NCI-H1105 treated with DMSO at 0.1 percent for 48 hours (cell line): Measurements from ENCODE around the gene HES3.

Experiments
- DNase-seq: peaks from one replicate; lab custom pipeline; 2025; lab: John Stamatoyannopoulos, UW

The HES3 gene

DNA sequence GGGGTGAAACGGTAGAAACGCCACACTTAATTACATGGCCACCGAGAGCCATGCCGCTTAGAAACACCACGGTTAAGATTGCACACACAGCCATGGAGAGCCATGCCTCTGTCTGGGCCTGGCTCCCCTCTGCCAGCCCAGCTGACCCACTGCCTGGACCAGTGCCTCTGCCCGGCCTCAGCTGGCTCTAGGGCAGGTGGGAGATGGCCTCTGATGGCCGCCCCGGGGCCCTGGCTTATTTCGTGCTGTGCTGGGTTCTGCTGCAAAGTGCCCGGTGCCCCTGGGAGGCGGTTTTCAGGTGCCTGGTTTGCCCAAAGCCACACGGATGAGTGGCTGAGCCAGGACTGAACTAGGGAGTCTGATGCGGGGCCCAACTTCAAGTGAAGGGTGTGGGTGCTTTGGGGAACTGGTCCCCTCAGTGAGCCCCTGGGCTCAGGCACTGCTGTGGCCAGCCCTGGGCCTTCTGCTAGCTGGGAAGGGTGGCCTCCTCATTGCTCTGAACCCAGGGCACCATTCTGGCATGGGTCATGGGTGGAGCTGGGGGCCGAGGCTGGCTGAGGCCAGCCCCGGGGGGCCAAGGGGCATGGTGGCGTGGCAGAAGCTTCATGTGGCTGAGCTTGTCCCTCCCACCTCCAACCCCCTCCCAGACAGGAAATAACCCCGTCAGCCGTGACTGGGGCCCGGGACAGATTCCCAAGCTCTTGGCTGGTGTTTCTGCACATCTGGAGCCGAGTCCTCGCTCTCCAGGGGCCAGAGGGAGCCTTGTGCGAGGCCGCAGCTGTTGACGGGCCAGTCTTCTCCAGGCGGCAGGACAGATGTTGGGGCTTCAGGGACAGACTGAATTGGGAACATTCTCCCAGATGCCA lies 18.8 kb downstream of the HES3 start:
- DNase-seq = no peak

DNA sequence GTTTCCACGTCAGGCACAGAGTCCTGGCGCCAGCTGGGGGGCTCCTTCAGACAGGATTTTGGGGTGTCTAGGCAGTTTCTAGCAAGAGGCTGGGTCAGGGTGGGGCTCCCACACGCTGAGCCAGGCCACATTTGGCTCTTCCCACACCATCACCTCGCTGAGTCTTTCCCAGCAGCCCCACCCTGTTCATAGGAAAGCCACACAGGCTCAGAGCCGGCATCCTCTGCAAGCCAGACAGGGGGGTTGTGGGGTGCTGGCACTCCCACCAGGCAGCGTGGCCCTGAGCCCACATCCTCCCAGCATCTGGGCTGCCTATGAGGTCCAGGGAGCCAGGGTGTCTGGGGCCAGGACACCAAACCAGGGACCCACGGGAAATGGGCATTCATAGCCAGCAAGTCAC lies 19.7 kb downstream of the HES3 start:
- DNase-seq = no peak

DNA sequence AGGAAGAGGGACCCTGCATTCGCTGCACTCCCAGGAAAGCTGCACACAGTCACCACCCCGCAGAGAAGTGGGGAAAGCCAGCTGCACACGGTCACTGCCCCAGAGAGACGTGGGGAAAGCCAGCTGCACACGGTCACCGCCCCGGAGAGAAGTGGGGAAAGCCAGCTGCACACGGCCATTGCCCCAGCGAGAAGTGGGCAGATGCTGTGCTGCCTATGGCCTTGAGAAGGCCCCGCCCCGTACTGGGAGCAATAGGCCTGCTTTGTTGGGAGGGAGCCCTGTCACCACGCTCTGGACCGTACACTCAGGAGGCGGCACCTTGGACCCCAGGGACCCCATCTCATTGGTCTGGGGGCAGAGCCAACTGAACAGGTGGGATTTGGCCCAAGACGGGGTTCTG lies 21.2 kb downstream of the HES3 start:
- DNase-seq = no peak

DNA sequence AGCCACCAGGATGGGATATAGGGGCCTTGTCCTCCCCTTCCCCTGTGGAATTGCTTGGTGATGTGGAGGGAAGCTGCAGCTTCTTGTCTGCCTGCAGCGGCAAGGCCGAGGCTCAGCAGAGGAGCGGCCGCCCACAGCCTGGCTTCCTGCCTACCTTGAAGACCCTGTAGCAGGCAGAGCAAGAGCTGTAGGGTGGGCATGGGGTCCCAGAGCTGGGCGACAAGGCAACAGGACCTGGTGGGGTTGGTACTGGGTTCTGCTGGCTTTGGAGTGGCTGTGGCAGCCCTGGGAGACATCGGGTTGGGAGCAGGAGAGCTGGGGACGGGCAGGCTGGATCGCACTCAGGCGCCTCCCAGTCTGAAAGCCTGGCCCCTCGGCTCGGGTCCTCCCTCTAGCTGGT lies 22.7 kb downstream of the HES3 start:
- no peak for DNase-seq

DNA sequence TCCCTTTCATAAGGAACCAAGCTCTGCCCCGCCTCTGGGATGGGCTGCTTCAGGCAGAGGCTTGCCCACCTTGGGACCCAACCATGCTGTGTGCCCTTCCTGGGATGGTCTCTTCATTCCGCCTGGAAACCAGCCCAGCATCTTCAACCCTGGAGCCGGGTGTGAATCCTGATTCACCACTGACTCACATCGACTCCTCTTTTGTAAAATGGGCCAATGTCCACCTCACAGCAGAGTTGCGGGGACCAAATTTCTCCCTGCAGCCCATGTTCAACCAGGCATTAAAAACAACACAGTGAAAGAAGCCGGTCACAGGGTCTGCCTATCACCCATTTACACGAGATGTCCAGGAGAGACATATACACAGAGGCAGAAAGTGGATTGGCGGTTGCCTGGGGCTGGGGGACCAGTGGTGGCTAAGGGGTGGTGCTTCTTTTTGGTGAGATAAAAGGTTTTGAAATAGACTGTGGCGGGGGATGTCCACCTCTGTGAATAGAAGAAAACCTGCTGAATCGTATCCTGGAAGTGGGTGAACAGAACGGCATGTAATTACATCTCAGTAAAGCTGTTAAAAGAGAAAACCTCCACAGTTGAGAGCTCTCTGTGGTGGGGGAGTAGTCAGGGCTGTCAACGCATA lies 23.8 kb downstream of the HES3 start:
- no peak for DNase-seq

DNA sequence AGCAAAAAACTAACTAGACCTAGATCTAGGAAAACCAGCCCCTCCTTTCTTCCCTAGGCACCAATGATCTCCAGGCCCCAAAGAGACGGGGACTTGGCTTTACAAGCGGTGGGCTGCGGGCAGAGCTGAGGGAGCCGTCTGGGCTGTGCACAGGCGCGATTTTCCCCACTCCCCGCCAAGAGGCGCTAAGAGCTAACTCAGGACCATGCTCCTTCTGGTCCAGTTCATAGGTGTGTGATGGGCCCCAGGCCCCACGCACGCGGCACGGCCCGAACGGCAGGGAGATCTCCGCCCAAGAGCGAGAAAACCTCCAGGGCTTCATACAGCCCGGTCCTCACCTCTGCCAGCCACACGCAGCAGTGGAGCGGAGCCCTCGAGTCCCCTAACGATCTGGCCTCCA lies 24.4 kb downstream of the HES3 start:
- DNase-seq = no peak

DNA sequence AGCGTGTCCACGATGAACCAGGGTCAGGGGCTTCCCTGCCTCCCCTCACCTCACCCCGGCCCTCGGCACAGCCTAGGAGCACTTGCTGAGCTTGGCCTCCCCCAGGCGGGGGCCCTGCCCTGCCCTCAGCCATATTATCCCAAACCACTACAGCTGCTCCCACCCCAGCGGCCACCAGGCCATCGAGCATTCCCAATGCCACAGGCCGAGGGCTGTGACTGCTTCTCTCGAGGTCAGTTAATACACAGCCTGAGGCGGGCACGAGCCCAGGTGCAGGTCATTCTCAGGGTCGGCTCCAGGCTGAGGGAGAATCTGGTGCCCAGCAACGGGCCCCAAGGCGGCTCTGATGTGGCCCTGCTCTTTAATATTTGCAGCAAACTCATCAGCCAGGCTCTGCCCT lies 25.3 kb downstream of the HES3 start:
- no peak for DNase-seq

DNA sequence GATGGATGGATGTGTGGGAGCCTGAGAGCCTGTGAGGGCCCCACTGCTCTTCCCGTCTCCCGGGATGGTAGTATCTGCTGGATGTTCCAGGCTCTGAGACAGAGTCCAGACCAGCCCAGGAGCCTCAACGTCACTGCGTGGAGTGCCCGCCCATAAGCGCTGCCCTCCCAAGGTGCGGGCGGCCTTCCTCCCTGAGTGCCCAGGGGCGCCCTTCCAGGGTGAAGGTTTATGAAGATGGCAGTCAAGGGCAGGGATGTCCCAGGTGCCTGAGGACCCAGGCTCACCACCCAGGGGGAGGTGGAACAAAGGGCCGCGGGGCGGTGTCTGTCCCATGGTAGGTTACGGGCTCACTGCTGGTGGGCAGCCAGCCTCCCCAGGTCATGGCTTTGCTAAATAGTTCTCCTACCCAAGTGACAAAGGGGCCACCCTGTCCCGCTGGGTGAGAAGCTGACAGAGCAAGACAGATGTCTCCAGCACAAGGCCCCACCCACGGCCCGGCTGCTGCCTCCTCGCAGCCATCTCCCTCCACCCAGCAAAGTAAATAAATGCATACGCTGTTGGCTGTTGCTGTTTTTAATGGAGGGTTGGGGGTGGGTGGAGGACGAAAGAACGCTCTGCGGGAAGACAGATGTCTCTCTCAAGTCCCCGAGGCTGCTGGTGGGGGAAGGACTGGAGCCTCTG lies 25.9 kb downstream of the HES3 start:
- DNase-seq = peak; percentile 10

DNA sequence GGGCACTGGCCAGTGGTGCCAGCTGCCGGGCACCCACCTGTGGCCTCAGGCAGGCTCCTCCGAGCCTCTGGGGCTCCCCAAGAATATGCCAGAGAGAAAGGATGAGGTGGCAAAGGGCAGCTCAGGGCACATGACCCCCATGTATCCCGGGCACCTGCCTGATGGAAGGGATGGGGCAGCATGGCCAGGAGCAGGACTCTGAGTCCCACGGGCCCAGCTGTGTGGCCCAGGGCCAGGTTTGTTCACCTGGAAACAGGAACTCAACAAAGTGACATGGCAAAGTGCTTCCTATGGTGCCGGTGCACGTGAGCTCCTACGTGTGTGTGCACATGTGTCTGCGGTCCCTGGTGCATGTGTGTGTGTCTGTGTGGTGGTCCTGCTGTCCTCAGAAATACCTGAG lies 26.4 kb downstream of the HES3 start:
- no peak for DNase-seq

DNA sequence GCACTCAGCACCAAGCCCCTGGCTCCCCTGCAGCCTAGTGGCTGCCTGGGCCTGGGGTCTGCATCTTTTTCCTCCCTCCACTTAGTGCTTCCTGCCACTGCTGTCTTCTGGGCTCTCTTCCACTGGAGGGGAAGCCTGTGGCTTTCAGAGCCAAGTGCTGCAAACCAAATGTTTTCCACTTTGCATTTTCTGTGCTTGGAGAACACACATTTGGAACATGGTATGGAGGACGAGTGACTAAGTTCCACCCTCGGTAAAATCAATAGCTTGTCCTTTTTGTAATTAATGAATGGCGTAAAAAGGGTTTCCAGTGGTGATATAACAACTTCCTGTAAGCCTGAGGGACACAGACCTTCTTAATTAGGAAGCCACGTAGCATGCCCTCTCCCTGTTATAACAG lies 27.0 kb downstream of the HES3 start:
- no peak for DNase-seq

DNA sequence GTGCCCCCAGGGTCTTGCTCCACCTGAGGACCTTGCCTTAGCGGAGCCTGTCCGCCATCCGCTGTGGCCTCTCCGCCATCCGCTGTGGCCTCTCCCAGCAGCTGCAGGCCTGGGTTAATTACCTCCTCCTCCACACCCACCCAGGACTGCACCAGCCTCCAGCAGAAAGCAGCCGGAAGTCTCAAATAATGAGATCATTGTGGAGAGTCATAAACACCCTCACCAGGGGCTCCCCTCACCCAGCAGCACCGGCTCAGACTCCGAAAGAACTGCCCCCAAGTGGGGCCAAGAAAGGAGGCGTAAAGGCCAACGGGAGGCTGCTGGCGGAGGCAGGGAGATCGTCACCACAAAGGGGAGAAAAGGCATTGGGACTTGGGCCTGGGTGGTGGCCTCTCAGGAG lies 27.6 kb downstream of the HES3 start:
- no peak for DNase-seq

DNA sequence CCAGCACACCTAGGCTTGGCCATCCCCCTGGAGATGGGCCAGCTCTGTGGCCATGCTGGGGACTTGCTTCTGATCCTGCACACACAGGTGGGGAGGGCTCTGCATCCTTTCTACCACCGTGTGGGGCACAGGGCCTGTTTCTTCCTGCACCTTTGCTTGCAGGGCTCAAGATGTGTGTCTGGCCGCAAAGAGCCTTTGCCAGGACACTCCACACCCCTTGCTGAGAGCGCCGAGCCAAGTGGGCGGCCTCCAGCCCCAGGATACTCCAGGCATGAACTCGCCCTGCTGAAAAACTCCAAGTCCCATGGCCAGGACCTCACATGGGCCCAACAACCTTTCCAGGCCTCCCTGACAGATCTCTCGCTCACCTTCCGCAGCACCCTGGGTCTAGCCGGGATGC lies 28.5 kb downstream of the HES3 start:
- DNase-seq = no peak

DNA sequence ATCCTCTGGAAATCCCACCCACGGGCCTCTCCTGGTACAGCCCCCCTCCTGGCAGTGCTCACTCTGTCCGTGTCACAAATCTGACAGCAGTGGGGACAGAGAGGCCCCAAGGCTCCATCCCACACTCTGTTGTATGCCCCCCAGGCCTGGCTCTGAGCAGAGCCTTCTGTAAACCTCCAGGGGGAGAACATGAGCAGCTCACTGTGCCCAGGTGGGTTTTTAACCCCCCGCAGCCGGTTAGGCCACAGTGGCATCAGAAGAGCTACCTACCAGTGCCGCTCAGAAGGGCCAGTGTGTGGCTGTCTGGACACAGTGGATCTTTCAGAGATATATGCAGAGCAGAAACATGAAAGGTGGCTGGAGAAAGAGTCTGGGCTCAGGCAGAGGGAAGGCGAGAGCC lies 28.9 kb downstream of the HES3 start:
- DNase-seq = no peak

DNA sequence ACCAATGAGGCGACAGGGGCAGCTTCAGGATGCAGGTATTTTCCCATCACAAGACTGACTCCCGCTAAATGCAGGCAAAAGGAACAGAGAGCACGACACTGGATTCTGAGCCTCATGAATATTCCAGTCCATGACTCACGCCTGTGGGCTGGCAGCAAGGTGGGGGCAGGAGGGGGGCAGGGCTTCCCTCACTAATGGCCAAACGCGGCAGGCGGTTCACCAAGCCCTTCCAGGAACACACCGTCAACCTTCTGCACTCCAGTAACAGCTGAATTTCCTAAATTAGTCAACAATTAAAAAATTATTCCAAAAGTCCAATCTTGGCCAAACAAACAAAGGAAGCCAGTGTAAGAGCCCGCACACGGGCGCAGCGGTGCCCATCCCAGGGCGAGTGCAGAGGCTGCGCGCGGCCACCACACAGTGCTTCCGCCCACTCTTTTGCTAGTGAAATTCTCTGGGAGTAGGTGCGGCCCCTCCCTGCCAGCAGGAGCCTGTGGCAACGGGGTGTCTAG lies 29.5 kb downstream of the HES3 start:
- no peak for DNase-seq

DNA sequence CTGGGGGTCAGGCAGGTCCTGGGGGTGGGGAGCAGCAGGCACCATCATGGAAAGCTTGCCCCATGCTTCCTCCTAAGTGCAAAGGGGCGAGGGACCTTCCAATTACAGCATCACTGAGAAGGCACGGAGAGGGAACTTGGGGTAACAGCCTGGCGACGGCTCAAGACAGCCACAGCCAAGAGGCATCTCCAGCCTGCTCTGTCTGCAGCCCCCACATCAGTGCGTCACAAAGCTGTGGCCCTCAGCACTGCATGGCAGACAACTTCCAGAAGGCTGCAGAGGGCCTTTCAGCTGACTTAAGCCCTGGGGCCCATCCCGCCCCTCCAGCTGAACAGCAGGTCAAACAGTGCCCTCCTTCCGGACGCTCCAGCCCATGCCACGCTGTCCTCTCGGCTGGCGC lies 30.1 kb downstream of the HES3 start:
- no peak for DNase-seq

DNA sequence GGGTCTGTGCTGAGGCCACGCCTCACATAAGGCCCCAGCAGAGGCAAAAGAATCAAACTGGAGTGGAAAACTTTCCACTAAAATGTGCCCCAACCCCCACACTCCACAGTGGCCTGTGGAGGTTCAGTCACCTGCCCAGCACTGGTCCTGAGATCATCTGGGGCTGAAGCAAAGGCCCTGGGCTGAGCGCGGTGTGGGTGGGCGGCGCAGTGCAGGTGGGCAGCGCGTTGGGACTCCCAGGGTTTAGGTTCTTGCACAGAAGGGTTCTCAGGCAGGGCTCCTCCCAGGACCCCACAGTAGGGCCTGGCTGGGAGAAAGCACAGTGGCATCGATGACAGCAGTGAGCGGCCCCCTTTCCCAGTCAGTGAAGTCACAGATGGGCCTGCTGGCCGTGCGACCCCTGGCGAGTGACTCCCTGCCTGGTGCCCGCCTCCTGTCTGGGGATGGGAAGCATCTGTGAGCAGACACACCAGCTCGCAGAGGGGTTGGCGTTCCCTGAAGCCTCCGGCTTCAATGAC lies 30.7 kb downstream of the HES3 start:
- no peak for DNase-seq

DNA sequence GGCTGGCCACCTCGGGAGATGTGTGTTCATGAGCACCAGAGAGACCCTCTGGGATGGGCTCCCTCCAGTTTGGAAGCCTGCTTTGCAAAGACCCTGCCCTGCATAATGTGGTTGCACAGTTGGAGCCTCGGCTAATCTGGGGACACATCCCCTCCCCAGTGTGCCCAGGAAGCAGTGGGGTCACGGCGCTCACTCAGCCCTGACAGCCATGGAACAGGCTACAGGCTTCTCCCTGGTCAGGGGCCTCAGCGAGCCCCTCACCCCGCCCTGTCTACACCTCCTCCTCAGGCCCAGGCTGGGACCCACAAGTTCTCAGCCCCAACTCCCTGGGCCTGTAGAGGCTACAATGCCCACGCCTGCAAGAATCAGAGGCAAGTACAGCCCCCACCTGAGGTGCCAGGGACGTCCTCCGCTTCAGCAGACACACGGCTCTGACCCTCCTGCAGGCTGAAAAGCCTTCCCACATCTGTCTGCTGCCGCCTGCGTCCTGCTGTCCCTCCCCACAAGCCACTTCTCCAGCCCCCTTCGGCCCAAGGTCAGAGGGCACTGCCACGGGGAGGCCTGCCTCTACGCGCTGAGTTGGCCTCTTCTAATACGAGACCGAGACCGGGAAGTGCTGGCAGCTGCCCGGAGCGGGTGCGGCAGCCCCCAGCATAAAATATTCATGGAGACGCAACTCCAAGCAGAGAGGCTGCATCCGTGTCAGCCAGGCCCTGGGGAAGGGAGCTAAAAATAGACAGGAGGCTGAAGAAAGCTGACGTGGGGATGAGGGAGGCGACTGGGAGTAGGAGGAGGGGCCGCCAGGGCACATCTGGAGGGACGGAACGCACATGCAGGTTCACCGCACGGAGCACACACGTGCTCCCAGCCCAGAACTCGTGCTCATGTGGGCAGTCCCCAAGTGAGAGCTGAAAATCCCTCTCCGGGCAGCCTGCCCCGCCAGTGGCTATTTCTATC lies 32.1 kb downstream of the HES3 start:
- DNase-seq = no peak

DNA sequence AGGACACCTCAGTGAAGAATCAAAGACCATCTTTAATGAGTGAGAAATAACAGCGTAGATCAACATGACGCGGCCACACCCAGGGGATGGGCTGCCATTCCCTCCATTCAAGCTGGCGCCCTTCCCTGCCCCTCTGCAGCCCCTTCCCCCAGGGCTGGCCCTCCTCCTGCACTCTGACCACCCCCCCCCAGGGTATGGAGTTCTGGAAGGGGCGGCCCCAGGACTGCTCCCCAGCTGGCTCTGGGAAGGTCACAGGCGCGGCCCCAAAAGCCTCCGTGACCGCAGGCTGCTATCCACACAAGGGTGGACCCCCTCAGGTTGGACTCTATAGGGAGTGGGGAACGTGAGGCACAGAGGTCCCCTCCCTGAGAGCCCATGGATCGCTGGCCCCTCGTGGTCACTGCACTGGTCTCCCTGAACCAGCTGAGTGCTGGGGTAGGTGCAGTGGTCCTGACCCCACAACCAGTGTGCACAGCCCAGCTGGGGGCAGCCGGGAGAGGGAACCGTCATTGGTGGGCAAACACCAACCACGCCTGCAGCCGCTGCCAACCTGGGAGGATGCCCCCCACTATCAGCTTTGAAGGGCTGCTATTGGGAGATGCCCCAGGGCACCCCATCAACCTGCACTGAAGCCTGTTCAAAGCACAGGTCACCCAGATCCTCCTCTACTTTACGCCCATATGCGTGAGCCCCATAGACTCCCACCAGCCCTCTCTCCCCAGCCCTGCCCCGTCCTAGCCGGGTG lies 33.0 kb downstream of the HES3 start:
- no peak for DNase-seq

DNA sequence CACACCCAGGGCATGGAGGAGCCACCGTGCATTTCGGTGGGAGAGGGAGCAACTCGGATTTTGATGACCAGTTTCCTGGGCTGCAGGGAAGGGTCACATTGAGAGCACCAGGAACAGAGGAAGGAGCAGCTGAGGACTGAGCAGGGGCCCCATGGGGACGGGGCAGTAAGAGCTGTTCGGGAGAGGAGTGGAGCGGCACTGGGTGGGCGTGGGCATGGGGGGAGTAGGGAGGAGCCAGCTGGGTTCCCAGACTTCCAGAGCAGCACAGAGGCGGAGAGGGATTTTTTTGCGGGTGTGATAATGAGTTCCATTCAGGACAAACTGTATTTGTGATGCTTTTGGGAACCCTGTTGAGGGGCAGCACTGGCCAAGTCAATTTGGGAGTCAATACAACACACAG lies 34.3 kb downstream of the HES3 start:
- no peak for DNase-seq

DNA sequence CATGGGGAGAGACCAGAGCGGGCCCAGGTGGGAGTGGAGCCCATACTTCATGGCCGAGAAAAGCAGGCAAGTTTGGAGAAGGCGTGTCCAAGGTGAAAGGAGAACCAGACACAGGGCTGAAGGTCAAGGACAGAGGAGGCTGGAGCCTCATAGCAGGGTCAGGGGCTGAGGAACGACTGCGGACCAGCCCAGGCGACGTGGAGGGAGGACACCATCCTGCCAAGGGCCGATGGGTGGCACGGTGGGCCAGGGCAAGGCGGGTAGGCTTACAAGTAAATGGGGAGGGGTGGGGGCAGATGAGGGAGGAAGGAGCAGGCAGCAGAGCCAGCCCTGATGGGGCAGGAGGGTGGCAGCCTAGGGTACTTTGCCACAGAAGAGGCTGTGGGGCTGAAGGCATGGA lies 35.1 kb downstream of the HES3 start:
- no peak for DNase-seq
